Ovary (tissue), 3 donors: ENCODE measurements around the gene ALPK1.

Source experiments
- CTCF ChIP-seq, 3 donors: fragments of 450-650 bp in 2 of 3; fragments of 200-600 bp in 1 of 3; IDR thresholded peaks; one replicate each; pipeline versions ENCODE4 v1.5.1 to v1.8.0; 2016 to 2022; ENCODE audit warnings: antibody characterized with exemption in 3 of 3, mild to moderate bottlenecking in 1 of 3
- EP300 ChIP-seq: sonication (generic); formaldehyde crosslinking; IDR thresholded peaks from one replicate; pipeline ENCODE4 v1.6.1; 2017; ENCODE audit warnings: antibody characterized with exemption
- donor health status: DM: no; HTN: no; CAD: no.

- TF ChIP-seq CTCF (IDR thresholded peaks at IDR 0.05) (no peak), EP300 (no peak)
These were observed 33.8 kb downstream of the ALPK1 start for GRCh38 chr4:112330921-112331320.
